Cortex of kidney (tissue), 1 donor: ENCODE data around the gene ZNHIT2.

Source experiments
- DNase-seq: peaks from one replicate; lab custom pipeline; 2025; lab: John Stamatoyannopoulos, UW

ZNHIT2 gene

DNA sequence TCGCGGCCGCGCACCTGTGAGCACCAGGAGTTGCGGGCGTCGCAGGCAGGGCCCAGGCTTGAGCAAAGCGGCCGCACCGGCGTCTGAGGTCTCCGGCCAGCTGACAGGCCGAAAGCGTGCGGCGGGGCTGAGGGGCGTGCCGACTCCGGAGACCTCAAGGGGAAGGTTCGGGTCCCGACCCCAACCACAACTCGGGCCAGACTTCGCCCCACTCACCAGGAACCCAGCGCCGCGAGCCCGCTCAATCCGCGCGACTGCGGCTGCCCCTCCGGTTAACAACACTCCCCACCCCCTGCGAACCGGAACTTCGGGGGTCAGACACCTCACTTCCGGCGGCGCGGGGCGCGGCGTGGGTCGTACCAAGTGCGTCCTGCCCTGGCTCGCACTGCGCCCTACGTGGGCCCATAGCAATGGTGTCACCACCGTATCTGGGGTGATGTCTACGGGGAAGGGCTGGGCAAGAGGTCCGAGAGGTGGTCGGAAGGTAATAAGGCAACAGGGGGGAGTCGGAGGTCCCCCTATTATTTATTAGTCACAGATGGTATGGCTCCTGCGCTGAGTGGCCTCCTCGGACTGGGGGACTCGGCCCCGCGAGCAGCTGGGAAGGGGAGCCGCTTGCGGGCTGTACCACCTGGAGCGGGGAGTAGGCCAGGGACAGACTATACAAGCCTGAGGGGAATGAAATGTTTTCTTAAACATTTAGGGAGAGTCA lies 16.9 kb upstream of the ZNHIT2 start, which contains the start of gene SYVN1:
Gene SYVN1, minus strand, starts transcription at position 280 of the 712 bp plus-strand sequence. CDS start 918 bp downstream, outside the sequence.
- no peak for DNase-seq

DNA sequence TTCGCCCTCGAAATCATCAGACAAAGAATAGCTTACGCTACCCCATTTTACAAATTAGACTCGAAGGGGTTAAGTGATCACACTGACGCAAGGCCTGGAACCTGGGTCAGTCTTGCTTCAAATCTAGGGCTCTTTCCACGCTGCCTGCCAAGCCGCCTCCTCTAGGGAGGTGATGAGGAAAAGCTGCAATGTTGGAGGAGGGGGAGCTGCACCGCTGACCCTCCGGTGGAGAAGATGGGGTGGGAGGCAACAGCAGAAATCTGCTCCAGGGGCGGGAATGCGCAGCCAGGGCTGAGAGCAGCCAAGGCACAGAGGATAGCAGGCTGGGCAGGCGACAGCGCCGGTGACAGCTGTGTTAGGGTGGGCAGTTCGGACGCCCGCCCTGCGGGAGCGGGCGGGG lies 16.2 kb upstream of the ZNHIT2 start:
- no peak for DNase-seq

DNA sequence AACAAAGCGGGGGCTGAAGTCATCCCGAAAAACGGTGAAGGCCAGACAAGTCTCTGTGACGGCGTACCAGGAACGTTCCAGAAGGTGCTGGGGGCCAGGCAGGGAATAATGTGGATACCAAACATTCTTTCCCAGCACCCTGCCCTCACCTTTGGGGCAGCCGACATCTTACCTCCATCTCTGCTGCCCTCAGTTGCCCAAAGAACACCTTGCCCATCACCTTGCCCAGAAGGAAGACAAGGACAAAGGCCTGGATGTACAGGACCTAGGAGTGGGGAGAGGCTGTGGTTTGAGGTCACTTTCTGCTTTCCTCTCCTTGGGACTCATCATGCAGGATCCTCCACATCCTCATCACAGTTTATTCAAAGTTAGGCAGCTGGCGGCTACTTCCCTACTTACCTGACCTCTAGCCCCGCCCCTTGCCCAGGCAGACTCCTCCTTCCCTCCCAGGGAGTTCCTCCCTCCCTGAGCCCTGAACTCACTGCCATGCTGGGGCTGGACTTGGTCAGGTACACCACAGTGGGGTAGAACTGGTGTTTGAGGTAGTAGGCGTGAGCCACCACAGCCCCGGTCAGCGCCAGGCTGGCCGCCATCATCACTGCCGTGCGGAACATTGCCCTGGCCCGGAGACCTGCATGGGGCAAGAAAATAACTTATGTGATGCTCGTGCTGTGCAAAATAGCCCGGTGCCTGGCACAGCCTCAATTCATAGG lies 15.6 kb upstream of the ZNHIT2 start:
- DNase-seq: no peak

DNA sequence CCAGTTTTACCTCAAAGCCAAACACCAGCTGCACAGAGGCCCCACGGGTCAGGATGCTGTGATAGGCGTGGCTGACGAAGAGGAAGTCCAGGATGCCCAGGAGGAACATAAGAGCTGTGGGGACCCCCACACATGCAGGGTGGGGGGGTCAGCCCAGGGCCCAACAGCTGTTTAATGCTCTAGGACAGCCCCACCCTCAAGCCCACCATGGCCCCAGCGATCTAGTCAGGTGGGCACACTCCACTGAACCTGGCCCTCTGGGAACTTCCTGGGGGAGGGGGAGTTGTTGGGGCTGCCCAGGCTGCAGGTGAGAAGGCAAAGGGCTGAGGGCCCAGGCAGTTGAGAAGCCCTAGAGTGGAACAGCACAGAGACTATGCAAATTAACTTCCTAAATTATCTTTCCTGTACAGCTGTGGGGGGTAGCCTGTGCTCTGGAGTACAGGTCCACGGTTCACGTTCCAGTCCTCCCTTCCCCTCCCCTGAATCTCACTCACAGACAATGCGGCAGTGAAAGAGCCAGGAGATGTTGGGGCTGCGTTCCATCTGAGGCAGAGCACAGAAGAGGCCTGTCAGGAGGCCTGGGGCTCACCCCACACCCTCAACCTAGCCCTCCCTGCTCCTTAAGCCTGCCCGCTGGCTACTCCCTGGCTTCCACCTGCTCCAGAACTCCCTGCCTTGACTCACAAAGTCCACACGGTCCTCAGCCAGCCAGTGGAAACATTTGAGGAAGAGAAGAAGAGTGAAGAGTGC lies 14.9 kb upstream of the ZNHIT2 start:
- no peak for DNase-seq

DNA sequence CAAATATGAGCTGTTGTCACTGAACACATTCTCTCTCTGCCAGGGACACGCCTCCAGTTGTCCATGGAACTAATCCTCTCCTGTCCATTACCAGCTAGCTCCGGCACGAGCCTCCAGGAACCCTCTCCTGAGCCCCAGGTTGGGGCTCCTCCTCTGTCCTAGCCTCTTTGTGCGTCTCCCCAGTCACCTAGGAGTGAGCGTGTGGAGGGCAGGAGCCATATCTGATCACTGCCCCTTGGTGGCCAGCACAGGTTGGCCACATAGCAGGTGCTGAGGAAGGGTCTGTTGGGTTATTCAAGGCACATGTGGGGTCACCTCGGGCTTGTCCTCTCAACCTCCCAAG lies 14.4 kb upstream of the ZNHIT2 start:
- no peak for DNase-seq

GRCh38 chr11:65131417-65131776 lies 13.9 kb upstream of the ZNHIT2 start:
- DNase-seq: no peak

- no peak for DNase-seq
Measured at GRCh38 chr11:65130631-65131416, 13.3 kb upstream of the ZNHIT2 start.

DNA sequence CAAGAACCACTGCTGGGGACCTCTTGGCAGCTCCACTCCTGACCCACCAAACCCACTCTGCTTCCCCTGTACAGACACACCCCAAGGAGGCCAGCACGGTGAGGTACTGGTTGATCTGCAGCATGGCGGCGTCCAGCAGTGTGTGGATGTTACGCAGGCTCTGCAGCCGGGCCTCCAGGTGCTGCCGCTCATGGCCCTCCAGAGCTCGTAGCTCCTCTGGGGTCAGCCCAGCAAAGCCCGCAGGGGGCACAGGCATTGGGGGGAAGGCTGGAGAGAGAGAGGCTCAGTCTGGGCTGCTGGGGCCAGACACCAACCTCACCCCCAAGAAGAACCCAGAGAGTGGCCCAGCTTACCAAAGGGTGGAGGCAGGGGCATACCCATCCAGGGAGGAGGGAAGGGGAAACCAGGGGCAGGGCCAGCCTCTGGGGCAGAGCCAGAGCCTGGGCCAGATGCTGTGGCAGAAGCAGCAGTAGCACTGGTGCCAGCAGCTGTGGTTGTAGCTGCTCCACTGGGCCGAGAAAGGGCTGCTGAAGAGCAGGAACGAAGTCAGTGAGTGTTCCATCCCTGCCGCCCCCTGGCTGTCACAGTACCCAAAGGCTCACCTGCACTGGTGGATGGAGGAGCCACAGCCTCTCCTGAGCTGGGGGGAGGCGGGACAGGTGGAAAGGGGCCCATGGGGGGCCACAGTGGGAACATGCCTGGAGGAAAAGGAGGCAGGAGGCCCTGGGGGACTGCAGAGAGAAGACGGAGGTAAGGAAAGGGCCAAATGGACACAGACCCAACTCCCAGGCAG lies 12.3 kb upstream of the ZNHIT2 start:
- DNase-seq: no peak

- DNase-seq: no peak
Measured at GRCh38 chr11:65128182-65129145, 11.0 kb upstream of the ZNHIT2 start.

DNA sequence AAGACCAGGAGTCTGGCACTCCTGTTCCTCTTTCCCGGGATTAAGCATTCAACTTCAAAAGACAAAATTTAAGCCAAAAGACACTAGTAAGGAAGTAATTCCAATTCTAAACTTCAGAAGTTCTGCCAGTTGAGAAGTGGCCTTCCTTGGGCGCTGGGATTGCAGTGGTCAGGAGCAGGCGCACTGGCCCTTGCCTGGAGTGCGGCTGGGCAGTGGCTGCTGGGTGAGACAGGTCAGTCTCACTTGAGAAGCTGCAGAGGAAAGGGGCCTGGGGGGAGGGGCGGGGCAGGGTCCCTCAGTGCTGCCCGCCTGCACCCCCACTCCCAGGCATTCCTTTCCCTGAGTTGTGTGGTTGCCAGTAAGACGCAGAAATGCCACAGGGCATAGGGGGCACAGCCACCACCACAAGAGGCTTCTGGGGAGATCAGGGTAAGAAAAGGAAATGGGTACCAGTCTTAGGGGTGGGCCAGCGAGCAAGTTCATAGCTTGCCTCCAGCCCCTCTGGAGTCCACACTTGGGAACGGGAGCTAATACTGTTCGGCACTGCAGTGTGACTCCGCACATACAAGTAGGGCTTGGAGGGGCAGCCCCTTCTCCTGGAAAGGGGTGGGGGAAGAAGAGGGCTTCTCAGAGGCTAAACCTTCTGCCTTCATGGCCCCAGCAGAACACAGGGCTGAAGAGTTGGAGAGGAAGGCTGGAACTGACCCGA lies 10.1 kb upstream of the ZNHIT2 start:
- no peak for DNase-seq

- DNase-seq: no peak
Measured at GRCh38 chr11:65126624-65127274, 9.2 kb upstream of the ZNHIT2 start.

GRCh38 chr11:65125197-65126056 lies 7.9 kb upstream of the ZNHIT2 start:
- DNase-seq: no peak

GRCh38 chr11:65124480-65125196 lies 7.1 kb upstream of the ZNHIT2 start:
- DNase-seq: no peak

DNA sequence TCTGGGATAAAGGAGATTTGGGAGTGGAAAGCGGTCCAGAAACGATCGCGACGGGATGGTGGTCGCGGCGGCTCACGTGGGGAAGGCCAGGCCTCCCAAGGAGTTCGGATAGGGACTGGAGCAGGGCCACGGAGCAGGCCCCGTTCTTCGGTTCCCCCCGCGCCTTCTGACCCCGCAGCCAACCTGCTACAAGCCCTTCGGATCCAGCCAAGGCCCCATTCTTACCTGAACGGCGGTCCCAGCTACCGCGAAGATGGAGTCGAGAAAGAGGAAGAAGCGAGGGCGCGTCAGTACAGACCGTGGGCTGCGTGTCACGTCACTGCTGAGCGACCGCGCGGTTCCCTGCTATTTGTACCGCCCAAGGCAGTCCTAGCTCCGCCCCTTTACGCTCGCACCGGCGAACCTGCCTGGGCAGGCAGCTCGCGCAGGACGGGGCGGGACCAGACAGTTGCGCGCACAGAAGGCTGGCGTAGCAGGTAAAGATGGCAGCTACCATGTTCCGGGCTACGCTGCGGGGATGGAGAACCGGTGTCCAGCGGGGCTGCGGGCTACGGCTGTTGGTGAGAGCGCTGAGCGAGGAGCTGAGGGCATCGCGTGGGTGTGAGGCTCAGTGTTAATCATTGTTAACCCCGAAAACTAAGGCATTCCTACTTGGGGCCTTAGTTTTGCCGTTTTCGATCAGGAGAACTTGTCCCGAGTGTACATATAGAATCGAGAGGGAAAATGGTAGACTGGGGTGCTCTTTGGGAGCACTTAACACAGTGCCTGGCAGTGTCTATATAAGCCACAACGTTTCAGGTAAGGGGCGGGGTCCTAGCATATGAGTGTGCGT lies 4.6 kb upstream of the ZNHIT2 start, which contains the start of the genes FAU and MRPL49:
Gene FAU, minus strand, starts transcription at position 270 of the 832 bp plus-strand sequence. CDS start 321 bp downstream, outside the sequence.
Gene MRPL49, plus strand, starts transcription at position 457 of the 832 bp plus-strand sequence. Its CDS starts 26 bp downstream, at position 483.
- peak; percentile 60 for DNase-seq

DNA sequence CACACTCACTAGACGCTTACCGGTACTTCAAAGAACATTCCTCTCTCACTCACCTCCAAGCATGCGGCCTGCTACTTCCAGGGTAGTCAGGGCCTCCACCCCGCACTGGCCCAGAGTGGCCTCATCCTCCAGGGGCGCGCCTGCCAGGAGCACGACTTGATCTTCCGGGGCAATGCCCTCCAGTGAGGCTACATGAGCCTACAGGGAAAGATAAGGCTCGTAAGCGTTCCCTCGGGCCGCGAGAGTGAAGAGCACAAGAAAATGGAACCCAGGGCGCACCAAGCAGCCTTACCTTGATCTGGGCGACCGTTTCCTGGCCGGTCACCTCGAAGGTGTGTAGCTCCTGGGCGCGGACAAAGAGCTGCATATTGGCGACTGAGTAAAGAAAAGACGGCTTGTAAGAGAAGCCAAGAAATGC lies 4.0 kb upstream of the ZNHIT2 start:
- DNase-seq: no peak

GRCh38 chr11:65120831-65121230 lies 3.3 kb upstream of the ZNHIT2 start:
- no peak for DNase-seq
